GM18511 (cell line): ENCODE results near the gene THRB.

Experiments
- ATAC-seq: cut with Tn5 transposase; IDR thresholded peaks from one replicate; pipeline ENCODE4 v1.9.1; 2021; ENCODE audit warnings: mild to moderate bottlenecking, moderate library complexity; ENCODE audit not compliant: unreplicated experiment

THRB gene

DNA sequence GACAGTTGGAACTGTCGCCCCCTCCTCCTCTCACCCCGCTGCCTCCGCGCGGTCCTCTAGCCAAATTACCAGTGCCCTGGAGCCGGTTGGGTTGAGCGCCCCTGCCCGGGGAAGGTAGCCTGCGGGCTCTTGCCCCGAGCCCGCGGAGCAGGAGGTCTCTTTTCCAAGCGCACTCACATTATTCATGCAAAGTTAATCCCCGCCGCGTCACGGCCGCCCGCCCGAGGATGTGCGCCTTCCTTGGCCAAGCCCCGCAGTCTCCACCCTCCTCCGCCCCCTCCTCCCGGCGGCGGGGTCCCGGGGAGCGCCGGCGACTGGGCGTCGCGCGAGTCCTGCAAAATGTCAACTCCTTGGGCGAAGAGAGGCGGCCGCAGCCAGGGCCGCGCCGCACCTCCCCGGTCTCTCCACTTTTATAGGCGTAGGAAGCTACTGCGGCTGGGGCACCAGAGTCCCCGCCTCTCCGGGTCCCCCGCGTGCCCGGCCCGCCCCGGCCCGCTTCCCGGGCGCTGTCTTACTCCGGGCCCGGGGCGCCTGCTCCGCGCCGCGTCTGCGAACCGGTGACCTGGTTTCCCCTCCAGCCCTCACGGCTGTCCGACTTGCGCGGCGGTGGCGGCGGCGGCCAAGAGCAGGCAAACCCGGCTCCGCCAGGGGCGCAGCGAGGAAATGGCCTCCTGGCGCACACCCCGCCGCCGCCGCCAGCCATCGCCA, at the start of gene THRB:
Gene THRB, minus strand, starts transcription at position 233 of the 708 bp plus-strand sequence.
- ATAC-seq, result peak; percentile 56

DNA sequence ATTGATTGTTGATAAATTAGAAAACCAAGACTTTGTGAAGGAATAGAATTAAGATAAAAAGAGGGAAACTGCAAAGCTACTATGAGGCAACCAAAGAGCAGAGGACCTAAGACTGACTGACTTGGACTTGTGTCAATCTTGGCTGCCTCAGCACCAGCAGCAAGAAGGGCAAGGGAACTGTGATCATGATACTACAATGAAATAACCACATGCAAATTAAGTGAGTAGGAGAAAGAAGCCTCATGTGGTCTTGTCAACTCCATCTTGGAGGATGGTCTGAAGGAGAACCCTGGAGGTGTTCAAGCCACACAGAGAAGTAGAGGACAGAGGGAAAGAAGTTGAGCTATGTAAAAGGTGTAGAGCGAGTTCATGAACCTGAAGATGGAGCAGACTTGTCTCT, 47.3 kb upstream of the THRB start:
- no peak for ATAC-seq

GRCh38 chr3:24540821-24541220, 46.2 kb upstream of the THRB start:
- no peak for ATAC-seq

GRCh38 chr3:24539699-24540098, 45.0 kb upstream of the THRB start:
- ATAC-seq, result no peak

DNA sequence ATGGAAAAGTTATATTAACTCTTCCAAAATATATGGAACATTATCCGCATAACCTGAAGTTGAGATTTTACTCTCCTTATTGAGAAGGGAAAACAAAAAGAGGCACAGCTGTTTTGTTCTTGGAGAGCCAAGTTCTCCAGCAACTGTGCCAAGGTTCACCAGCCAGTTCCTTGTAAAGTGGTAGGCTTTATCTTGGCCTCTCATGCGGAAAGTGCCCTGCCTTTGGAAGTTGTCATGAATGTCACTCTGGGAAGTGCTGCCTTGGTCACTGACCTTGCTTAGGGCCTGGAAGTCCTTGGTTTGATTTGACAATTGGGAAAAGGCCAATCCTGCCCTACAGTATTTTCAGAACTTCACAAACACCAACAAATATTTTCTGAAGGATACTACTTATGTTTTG, 44.2 kb upstream of the THRB start:
- no peak for ATAC-seq

DNA sequence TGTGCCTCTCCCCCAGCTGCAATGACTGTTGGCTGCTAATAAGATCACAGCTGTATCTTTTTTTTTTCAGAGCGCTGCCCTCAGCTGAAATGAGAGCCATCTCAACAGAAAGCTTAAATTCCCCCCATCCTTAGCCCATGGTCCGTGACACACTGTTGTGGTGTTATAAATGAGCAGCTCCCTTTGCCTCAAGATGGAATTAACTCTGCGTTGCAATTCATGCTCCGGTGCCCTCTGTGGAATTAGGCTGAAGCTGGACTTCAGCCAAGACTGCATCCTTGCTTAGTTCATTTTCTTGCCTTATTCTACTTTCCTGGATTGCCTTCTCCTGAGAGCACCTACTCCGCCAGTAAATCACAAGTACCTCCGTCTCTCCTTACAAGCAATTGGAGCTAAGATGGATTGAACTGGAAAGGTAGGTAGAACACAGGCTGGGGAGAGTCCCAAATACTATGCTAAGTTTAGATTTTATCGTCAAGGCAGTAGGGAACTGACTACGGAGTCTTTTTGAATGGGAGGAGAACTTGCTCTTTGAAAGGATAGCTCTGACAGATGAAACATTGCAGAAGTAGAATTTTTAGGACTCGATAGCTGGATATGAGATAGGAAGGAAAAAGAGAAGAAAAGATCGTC, 39.0 kb upstream of the THRB start:
- ATAC-seq, result no peak

DNA sequence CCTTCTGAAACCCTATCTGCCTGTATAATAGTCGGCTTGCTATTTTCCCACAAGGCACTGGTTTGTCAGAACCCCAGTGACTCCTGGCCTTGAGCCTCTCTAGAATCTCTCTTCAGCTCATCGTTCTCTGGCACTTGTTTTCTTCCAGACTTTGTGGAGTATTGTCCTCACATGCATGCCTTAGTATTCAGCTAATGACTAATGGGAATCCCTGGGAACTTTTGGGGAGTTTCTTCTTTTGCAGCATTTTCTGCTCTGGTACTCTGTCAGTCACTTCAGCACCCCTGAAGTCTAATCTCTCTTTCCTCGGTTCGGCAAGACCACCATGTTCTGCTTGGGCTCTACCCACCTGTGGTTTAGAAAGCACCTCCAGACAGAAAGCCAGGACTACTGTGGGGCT, 35.8 kb upstream of the THRB start:
- ATAC-seq, result no peak

DNA sequence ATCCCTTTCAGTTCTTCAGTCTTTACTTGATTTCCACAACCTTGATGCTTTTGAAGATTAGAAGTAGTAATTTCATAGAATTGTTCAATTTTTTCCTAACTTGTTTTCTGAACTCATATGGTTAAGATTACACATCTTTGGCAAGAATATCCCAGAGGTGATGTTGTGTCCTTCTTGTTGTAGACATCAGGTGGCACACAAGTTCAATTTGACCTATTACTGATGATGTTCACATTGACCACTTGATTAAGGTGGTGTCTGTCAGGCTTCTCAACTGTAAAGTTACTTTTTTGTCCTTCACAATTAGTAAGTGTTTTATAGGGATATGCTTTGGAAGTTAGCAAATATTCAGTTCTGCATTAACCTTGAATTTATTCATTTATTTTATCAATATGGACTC, 34.6 kb upstream of the THRB start:
- no peak for ATAC-seq

GRCh38 chr3:24526640-24527212, 32.1 kb upstream of the THRB start:
- ATAC-seq, result no peak

- no peak for ATAC-seq
Observed at GRCh38 chr3:24525557-24525956, 30.9 kb upstream of the THRB start.

DNA sequence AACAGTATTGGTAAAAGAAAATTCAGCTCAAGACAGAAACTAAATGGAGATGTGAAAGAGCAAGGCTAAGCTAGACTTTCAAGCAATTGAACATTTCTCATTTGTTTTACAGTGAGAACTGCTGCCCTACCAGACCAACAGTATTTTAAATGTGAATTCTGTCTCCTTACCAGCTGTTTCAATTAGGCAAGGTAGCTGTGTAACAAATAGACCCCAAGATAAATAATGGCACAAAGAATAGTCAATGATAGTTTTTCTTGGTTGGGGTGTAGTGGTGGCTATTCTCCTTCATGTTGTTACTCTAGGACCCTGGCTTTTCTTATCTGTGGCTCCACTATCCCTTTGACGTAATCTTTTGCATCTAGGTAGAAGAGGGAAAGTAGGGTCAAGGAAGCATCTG, 30.4 kb upstream of the THRB start:
- ATAC-seq, result no peak

DNA sequence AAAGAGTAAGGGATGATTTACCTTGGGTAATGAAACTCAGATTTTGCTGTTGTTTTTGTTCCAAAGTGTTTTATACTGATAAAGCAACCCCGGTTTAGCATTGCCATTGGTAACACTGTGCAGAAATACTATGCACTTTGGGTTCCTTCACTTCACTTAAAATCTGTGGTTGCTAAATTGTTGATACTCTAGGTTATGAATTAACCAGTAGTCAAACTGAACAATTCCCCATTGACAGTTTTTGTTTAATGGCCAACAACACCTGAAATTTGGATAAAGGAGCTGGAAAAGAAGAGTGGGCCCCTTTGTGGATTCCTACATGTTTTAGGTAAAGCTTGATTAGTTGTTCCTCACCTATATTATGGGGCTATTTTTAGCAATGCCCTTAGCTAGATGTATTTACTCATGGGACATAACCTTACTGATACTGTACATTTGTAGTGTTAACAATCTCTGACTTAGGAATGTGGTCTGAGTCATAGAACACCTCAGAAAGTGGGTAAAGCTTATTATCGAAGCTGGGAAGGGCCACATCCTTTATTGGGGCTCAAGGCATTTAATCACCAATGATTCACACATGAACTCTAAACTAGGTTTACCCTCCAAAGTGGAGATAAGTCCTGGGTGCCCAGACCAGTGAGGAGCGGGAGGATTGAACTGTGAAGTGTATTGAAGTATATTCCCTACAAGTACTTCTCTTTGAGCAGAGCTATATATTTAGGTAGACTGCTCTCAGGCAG, 29.5 kb upstream of the THRB start:
- ATAC-seq, result no peak

DNA sequence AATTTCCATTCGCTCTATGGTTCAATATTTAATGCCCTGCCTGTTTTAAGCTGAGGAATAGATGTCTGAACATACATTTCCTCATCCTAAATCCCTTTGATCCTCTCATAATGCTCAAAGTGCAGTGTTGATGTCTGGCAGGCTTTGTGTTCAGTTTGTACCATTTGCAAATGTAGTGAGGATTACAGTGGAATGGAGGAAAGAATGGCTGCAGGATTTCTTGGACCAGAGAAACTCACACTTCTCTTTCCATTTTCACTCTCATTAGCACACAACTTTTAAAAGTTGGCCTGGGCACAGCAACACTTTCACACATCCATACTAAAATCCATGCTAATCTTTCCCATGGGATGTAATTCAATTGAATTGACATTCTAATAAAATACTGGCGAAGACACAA, 28.6 kb upstream of the THRB start:
- ATAC-seq, result no peak

DNA sequence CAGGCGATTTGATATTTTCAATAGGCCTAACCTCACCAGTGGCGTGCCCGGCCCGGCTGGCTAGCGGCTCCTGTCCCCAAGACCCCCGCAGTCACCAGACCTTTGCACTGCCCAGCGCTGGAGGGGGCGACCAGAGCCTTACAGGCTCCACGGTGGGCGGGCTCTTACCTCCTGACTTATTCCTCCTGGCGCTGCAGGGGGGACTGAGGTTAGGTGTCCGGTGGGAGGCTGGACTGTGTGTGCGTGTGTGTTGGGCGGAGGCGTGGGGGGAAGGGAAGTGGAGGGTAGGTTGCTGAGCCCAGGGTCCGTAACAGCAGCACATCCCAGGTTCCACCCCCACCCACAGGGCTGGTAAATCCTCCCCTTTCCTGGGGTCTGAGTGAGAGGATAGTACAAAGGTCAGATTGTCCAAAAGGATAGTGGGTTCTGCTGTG, 27.5 kb upstream of the THRB start:
- no peak for ATAC-seq

GRCh38 chr3:24521420-24522145, 26.9 kb upstream of the THRB start:
- peak; percentile 43 for ATAC-seq

GRCh38 chr3:24520976-24521419, 26.3 kb upstream of the THRB start:
- ATAC-seq, result no peak

GRCh38 chr3:24520101-24520495, 25.4 kb upstream of the THRB start:
- no peak for ATAC-seq

DNA sequence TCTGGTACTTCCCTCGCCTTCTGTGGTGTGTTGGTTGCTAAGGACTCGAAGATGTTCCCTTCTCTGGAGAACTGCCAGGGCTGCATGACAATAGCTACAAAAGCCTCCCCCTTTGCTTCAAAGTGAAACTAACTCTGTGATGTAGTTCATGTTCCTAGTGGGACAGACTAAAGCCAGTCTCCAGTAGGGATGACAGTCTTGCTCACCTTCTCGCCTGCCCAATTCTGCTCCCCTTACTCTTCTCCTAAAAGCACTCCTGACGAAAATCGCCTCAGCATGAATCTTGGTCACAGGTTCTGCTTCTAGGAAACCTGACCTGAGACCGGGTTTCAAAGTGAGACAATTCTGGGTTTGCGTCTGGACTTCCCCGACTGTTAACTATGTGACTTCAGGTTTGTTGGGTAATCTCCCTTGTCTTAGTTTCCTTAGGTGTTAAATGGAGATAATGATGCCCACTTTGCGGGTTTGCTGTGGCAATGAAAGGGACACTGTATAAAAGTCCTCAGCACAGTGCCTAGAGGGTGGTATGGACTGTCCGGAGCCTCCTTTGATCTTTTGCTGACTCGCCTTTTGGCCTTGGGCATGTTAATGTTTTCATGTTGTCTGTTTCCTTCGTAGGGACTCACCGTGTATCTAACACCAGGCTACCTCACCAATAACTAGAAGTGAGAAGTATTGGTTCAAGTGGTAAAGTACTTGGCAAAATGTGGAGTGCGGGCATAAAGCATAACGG, 24.9 kb upstream of the THRB start:
- ATAC-seq, result peak; percentile 50

DNA sequence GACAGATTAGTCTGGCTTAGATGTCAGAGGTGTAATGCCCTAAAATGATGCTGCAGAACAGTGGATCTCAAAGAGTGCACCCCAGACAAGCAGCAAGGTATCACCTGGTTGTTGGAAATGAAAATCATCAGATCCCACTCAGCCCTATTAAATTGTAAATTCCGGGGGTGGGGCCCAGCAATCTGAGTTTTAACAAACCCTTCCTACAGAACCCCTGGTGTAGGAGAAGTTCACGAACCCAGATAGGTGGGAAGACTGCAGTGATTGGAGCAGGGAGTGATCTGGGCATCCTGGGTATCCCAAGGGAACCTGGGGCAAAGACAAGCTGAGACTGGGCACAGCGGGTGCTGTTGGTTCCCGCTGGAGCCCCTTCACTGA, 24.3 kb upstream of the THRB start:
- ATAC-seq, result no peak

DNA sequence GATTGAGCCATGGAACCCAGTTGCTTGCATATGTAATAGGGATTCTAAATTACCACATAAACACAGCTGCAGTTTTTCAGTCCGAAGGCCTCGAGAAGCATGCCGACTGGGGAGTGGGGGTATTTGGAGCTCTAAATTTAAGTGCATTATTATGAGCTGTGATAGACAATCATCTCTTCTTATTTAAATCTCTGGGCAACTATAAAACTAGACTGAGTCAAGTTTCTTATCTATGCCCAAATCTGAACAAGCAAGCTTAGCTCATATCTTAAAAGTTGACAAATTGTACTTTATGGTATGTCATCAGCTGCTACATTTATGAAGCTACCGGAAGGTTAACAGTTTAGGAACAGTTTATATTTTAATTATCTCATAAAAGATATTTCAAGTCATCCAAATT, 19.5 kb upstream of the THRB start:
- no peak for ATAC-seq
